ENCODE data around the gene NPS.

The NPS gene

DNA sequence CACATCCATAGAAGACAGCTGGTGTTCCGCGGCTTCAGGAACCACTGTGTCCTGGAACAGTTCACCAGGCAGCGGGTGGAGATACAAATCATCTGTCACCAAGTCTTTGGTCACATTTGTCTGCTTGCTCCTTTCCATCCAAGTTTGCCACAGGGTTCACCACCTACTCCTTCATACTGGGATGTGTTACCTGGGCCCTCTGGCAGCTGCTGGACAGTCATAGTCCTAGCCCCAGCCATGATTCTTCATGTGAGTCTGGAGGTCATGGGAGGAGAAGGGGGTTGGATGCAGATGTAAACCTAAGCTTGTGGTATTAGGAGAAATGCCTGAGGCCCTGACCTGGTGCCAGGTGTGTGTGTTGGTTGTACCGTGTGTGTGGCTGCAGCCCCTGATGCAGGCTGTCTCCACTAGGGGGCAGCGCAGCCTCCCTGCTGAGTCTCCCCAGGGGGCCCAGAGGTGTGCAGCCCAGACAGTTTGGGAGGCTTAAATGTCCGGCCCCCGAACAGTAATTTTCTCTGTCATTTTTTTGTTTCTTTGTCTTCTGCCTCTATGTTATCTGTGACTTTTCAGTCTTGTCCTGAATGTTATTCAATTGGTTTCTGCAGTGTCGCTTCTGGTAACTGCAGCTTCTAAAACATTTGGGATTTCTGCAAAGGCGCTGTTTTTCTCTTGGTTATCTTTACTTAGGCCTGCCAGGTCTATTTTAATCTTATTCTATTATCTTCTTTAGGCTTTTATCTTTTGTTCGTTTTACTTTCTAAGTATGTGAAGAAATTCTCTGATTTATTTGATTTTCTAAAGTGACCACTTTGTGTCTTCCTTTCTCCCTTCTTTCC lies 14.8 kb downstream of the NPS start:
- CTCF ChIA-PET = interaction anchor here (0.5 to 0.7 kb wide), 5 partner anchors 9 to 1504 kb away, joined by 3 to 4 read pairs (median 3); no protein-coding TSS in a partner anchor
- no peak for DNase-seq (ENCODE audit: low spot score)
- POLR2A ChIA-PET (ENCODE audit: low non-redundant PET) = no interaction called here

DNA sequence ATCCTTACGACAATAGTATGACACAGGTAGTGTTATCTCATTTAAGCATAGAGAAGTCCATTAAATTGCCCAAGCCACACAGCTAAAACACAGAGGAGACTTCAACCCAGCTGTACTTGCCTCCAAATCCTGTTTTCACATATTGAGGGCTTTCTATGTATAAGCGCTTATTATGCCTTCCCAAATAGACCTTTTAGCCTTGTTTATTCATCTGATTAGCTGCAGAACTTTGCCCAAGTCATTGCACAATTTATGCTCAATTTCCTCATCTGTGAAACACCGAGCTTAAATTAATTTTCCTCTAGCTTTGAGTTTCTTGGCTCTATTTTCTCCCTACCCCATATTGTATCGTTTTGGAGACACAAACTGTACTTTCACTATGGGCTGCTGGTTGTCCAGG lies 15.5 kb downstream of the NPS start:
- no peak for DNase-seq (ENCODE audit: low spot score)
- POLR2A ChIA-PET (ENCODE audit: low non-redundant PET) = no interaction called here
- H3K27ac ChIP-seq = no peak overlapping the region
- CTCF ChIA-PET = interaction anchor here (0.5 to 1.0 kb wide), 5 partner anchors 10 to 1504 kb away, joined by 3 to 4 read pairs (median 3); no protein-coding TSS in a partner anchor
- TF ChIP-seq, protein P1, sequence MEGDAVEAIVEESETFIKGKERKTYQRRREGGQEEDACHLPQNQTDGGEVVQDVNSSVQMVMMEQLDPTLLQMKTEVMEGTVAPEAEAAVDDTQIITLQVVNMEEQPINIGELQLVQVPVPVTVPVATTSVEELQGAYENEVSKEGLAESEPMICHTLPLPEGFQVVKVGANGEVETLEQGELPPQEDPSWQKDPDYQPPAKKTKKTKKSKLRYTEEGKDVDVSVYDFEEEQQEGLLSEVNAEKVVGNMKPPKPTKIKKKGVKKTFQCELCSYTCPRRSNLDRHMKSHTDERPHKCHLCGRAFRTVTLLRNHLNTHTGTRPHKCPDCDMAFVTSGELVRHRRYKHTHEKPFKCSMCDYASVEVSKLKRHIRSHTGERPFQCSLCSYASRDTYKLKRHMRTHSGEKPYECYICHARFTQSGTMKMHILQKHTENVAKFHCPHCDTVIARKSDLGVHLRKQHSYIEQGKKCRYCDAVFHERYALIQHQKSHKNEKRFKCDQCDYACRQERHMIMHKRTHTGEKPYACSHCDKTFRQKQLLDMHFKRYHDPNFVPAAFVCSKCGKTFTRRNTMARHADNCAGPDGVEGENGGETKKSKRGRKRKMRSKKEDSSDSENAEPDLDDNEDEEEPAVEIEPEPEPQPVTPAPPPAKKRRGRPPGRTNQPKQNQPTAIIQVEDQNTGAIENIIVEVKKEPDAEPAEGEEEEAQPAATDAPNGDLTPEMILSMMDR (conservative IDR thresholded peaks at IDR 0.05; ENCODE audit: low read depth) = no peak

More for the DNA sequence above, 14.8 kb downstream of the NPS start:
- no peak overlapping the region for H3K27ac ChIP-seq
- TF ChIP-seq, protein P1 (conservative IDR thresholded peaks at IDR 0.05; ENCODE audit: low read depth) = peak; percentile 47

DNA sequence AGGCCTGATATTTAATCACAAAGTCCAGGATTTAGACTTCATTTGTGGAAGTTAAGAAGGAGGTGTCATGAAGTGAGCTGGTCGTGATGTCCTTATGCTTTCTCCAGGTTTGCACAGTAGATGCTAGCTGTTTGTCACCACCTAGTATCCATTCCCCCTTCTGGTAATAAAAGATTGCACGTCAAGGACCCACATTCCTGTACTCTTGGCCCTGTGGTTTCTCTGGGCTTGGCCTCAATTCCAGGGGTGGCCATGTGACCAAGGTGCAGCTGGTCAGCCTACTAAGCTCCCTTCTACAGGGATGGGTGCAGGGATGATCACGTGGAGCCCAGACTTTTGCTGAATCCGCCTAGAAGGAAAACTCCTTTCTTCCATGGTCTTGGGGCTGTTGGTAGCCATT lies 16.5 kb downstream of the NPS start:
- no peak overlapping the region for H3K27ac ChIP-seq
- ChIA-PET CTCF (interaction anchor here (0.6 kb wide), 1 partner anchor 129 kb away, joined by 3 read pairs; no protein-coding TSS in a partner anchor), POLR2A (ENCODE audit: low non-redundant PET) (no interaction called here)
- TF ChIP-seq, protein P1 (conservative IDR thresholded peaks at IDR 0.05; ENCODE audit: low read depth) = no peak
- no peak for DNase-seq (ENCODE audit: low spot score)

DNA sequence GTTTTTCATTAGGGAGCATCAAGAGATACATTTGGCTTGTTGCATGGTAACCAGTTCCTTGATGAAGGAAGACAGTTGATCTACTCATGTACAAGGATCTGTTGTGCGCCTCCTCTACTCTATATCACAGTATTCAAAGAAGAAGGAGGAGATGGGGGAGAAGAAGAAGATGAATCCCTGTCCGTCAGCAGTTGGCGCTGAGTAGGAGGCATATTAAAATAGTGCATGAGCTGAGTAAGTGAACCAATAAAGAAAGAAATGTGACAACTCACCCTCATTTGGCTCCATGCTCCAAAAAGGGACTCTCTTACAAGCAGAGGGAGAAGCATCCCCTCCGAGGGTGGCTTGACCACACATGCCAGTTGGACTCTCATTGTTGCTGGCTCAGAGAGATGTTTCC lies 20.1 kb downstream of the NPS start:
- TF ChIP-seq, protein P1 (conservative IDR thresholded peaks at IDR 0.05; ENCODE audit: low read depth) = no peak
- ChIA-PET POLR2A (ENCODE audit: low non-redundant PET) (no interaction called here), CTCF (no interaction called here)
- no peak for DNase-seq (ENCODE audit: low spot score)
- no peak overlapping the region for H3K27ac ChIP-seq

DNA sequence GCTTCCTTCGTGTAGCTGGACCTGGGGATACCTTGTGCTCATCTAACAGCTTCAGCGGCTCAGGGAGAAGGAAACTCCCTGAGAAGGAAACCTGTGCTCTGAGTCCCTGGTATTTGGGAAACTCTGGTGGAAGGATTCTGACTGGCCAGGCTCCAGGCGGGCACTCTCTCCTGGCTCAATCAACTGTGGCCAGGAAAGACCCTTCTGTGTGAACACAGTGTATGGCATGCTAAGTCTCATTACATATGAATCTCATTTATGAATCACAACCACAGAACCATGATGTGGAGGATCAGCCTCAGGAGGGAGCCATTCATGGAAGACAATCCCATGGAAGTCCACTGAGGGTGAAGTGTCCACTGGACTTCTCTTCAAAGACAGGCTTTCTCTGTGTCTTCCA lies 20.9 kb downstream of the NPS start:
- no peak for DNase-seq (ENCODE audit: low spot score)
- ChIA-PET CTCF (no interaction called here), POLR2A (ENCODE audit: low non-redundant PET) (no interaction called here)
- TF ChIP-seq, protein P1 (conservative IDR thresholded peaks at IDR 0.05; ENCODE audit: low read depth) = no peak
- no peak overlapping the region for H3K27ac ChIP-seq

DNA sequence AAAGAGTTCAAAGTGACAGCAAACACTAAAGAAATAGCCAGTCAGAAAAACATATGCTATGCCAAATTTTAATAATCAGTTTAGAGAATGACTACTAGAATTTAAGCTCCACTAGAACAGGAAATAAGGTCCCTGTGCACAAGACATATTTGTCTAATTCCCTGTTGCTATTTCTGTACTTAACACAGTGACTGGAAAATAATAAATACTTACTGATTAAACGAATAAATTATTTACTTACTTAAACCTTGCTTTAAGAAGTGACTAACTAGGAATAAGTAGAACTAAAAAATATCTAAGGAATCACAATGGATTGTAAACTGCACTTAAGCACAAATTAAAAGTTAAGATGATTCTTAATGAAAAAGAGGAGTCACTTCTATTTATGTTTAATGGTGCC lies 22.3 kb downstream of the NPS start:
- DNase-seq (ENCODE audit: low spot score) = no peak
- TF ChIP-seq, protein P1 (conservative IDR thresholded peaks at IDR 0.05; ENCODE audit: low read depth) = no peak
- CTCF ChIA-PET = no interaction called here
- H3K27ac ChIP-seq = no peak overlapping the region
- POLR2A ChIA-PET (ENCODE audit: low non-redundant PET) = no interaction called here
